ENCODE measurements around the gene DHX36. TPM values are rescaled to one million over a fixed set of nuclear protein-coding genes. Genes with fewer than 3 reads are reported as not detected.

Gene DHX36
- total RNA-seq, 1 donor from 2014 or later = 114 TPM

DNA sequence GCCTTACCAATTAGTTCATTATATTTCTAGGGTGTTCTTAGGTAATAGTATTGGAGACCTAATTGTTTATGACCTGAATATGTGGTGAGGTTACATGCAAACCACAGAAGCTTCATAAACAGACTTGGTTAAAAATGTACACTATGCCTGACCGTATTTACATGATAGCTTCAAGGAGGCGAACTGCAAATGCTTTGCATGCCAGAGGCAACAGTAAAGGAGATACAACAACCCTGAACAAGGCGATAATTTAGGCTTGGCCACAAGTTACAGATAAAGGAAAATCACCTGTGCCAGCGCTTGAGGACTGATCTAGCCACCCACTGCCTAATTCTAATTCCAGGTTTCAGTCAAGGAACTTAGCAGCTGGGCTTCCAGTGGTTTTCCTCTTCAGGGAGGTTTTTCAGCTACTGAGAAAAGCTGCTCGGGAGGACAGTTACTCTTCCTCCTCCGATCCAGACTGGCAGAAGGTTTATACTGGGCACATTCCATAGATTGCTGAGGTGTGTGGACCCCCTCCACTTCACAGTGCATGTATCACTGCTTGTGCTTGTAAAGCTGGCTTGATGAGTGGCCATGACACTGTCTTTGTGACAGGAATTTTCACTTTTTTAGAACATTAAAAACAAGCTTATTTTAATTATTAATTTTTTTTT is 95.6 kb downstream of the DHX36 start:
- no peak for FAIRE-seq
- no peak for DNase-seq (ENCODE audit: low spot score in 2 of 2)

DNA sequence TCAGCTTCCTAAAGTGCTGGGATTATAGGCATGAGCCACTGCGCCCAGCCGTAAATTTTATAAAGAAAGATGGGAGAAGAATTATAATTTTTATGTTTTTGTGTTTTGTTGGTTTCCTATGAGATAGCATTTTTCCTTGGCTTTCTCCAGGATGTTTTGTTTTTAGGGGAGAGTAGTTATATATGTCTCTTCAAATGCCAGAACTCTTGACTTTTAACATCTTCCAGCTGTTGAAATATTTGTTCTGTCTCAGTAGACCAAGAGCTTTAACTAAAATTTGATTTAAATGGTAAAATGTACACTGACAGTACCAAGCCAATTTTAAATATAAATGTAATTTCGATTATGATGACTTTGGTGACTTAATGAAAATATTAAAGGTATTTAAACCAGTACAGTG is 96.8 kb downstream of the DHX36 start:
- DNase-seq (ENCODE audit: low spot score in 2 of 2) (no peak), FAIRE-seq (no peak)

DNA sequence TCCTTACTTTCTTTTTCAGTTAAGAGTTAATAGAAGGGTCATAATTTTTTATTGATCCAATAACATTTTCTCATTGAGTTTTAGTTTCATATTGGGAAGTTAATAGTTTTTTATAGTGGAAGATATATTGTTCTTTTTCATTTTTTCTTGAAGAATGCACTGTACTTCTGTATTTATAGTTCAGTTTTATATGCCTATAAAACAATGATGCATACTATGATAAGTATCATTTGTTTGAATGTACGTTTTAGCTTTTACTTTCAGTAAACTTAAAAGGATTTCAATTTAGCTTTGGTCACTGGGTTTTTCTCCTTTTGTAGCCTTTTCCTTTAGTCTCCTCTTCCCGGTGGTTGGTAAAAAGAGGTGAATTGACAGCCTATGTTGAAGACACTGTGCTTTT is 98.8 kb downstream of the DHX36 start:
- DNase-seq (ENCODE audit: low spot score in 2 of 2) (no peak), FAIRE-seq (no peak)

DNA sequence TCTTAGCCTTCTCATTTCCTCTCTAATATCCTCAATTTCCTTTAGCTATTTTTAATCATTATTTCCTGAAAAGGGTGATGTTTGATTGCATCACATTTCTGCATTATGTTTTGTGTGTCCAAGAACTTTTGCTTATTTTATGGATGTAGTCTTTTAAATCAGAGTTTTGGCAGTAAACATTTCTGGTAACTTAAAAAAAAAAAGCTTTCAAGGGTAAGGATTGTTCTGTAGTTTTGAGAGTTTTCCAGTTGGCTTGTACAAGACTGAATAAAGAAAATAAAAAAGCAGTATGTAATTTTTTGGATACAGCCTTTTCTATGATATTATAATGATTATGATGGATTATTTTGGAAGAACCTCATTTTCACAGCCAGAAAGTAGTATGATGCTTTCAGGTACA is 99.4 kb downstream of the DHX36 start:
- FAIRE-seq (no peak), DNase-seq (ENCODE audit: low spot score in 2 of 2) (no peak)

DNA sequence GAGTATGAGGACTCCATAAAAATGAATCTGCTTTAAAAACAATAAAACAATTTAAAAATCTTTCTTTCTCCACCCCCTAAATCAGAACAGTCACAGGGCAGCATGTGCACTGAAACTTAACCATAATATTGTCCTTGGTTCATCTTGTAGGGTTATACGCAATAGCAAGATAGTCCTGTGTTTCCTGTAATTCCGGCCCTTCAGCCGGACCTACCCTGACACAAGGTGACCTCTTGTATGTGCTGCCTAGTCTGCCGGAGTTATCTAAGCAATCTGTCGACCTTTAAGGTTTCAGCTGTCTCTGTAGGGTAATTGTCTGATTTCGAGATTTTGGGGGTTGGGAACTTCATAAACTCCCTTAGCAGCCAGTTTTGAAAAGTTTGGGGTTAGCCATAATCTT is 99.9 kb downstream of the DHX36 start:
- FAIRE-seq (no peak), DNase-seq (ENCODE audit: low spot score in 2 of 2) (no peak)

GRCh38 chr3:154223519-154223918 is 100.8 kb downstream of the DHX36 start:
- FAIRE-seq (no peak), DNase-seq (ENCODE audit: low spot score in 2 of 2) (no peak)

Small RNAs within 50 kb of the gene (small RNA-seq; reads per million reads assigned to genes)
- not detected for gene RF01210

Other genes starting within 250 kb of the DHX36 start
- 4.1 TPM for gene ARHGEF26, start 203.1 kb downstream of the DHX36 start, total RNA-seq
- gene GPR149, start 105.7 kb upstream of the DHX36 start, total RNA-seq = 7.7 TPM